ENCODE results near the gene MYO5C.
"Not testable (repeated sequence)": the region's sequence is repeated elsewhere in the genome, so short reads cannot be mapped to it uniquely, and the experiment has no call there.

Gene MYO5C

DNA sequence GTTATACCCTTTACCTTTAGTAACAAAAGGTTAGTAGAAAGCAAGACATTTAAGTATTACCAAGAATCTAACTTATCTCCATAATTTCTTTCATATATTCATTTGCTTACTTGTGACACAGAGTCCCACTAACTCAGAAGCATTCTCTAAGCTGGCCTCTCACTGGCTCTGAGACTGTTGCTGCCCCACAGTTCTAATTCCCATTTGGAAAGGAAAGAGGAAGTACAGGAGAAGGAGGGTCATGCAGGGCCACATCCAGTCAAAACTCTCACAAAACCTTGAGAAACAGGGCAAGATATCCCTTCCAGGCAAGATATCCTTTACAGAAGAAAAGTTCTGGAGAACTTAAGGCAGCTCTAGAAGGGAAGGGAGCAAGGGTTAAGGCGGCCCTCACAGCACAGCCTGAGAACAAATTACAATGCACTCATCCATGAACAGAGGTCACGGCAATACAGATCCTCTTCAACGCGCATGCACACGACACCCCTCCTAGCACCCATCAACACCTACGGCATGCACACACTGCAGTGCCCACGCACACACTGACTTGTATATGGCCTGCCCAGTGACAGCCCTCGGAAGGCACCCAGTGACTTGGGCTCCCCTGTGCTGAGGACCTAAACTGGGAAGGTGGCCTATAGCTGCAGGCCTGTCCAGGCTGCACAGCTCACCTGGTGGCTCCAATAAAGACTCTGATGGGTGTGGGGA lies 13.0 kb upstream of the MYO5C start:
- DNase-seq (ENCODE audit: low read depth), result no peak

DNA sequence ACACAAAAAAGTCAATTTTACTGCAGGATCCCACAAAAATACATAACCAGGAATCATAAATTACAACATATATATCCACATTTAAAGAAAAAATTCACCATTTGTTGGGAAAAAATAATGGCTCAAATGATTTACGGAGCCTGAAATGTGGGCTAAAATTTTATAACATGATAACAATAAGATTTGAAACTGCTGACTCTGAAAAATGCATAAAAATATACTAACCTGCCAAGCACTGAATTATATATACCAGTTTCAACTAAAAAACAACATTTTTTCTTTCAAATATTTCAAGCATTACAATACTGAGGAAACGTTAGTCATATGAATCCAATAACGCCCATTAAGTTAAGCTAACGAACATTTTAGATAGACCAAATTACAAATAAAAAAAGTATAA lies 12.2 kb upstream of the MYO5C start:
- DNase-seq (ENCODE audit: low read depth), result no peak

DNA sequence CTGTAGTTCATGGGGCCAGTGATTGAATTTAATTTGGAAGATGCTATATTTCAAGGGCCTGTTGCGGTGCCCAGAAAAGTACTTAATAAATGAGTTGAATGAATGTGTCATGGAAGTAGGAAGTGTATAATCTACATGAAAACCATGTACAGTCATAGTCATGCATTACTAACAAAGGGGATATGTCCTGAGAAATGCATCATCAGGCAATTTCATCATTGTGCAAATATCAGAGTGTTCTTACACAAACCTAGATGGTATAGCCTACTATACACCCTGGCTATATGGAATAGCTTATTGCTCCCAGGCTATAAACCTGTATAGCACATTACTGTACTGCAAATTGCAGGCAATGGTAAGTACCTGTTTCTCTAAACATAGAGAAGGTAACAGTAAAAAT lies 10.7 kb upstream of the MYO5C start:
- DNase-seq (ENCODE audit: low read depth), result no peak

DNA sequence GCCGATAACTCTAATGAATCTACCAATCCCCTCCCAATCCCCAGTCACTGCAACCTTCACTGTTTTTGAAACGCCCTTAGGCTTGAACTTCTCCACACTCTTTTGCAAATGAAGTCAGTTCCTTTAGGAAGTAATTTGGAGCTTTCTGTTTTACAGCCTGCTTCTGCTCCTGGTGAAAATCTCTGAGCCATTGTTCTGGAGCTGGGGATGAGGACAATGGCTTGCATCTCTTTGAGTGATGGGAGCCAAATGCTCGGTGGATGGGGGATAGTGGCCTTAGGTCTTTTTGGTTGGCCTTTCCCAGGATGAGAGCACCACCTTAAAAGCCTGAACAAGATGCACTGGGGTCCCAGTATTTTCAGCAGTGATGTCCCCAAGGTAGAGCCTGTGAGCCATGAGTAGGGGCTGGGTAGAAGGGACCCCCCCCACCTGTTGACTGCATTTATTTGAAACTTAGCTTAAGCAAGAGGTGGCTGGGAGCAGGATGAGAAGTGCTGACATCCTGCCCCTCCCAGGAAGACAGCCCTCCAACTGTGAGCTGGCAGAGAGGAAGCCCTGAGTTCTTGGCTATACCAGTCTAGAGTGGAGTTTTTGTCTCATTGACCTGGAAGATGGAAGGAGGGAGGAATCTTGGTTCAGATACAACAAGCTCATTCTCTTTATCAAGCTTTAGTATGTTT lies 7.6 kb upstream of the MYO5C start:
- DNase-seq (ENCODE audit: low read depth), result no peak

DNA sequence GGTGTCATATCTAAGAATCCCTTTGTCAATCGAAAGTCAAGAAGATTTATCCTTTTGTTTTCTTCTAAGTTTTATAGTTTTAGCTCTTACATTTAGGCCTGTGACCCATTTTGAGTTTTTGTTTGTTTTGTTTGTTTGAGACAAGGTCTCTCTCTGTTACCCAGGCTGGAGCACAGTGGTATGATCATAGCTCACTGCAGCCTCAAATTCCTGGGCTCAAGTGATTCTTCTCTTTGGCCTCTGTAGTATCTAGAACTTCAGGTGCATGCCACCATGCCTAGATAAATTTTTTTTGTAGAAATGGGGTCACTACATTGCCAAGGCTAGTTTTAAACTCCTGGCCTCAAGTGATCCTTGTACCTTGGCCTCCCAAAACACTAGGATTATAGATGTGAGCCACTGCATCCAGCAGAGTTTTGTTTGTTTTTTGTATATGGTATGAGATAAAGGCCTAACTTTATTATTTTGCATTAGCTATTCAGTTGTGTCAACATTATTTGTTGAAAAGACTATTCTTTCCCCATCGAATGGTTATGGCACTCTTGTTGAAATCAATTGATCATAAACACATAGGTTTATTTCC lies 5.8 kb upstream of the MYO5C start:
- no peak for DNase-seq (ENCODE audit: low read depth)

DNA sequence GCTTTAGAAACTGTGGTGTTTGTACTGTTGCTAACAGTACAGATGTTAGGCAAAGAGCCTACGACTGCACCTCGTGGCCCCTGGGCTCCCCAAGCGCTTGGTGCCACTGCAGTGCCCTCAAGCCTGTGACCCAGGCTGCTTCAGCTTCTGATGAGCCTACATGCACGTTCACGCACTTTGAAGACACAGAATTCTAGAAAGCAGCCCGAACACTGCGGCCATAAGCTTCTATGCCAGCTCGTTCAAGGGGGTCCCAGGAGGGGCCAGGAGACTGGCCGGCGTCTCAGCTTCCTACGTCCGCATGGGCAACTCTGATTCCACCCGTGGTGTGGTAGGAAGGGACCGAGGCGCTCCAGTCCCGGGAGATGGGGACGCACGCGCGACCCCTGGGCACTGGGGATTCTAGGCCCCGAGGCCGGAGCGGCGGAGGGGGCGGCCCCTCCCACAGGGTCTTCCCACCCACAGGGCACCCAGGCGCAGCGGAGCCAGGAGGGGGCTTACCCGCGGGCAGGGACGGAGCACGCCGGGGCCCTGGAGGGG lies 653 bp downstream of the MYO5C start:
- no peak for DNase-seq (ENCODE audit: low read depth)

DNA sequence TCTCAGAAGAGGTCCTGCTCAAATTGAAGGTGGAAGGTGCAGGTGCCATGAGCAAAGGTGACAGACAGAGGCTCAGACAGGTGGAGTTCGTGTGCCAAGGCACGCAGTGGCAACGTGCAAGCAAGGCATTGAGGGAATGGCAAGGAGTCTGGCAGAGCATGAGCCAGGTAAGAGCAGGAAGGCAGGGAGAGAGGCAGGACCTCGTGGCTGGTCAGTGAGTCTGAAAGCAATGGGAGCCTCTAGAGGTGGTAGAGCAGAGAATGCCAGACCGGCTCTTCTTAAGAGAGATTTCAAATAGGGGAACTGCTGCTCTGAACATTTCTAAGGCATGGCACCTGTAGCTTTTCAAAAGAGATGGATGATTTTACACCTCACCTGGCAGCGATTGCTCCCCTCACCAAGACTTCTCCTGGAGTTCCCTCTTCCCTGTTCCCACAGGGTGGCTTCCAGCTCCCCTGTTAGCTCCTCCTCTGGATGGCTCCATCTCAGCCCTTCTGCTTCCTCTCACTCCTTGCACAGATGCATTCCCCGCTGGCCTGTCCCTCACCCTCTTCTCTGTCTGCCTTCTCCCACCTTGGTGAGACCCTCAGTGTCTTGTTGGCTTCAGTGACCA lies 2.7 kb downstream of the MYO5C start:
- DNase-seq (ENCODE audit: low read depth), result no peak

DNA sequence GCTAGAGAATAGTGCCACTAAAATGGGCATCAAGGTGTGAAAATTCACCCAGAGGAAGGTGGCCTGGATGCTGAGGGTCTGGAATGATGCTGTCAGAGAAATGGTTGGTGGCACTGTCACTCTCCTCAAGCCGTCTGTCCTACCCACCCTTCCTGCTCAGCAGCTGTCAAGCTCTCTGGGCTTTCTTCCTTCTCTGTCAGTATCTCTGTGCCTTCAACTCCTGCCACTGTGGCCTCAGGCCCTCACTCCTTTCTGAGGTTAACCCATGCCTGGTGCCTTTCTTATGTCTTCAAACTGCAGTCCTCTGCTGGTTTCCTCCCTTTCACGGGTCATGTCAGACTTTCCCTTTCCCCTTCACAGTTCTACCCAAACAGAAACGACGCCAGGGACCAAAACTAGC lies 4.4 kb downstream of the MYO5C start:
- no peak for DNase-seq (ENCODE audit: low read depth)

DNA sequence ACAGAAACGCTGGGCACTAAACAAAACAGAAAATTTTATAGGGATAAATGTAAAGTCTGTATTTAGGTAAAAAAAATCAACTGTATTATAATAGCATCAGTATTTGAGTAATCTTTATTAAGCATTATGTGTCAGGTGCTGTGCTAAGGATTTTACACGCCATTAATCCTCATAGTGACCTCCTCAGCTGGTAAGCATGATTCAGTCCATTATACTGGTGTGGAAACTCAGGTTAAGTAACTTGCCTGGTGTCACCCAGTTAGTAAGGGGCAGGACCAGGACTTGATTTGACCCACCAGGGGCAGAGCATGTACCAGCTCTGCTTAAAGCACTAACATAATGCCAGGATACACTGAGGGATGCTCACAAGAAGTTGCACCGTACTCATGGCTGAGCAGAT lies 4.8 kb downstream of the MYO5C start:
- DNase-seq (ENCODE audit: low read depth), result no peak

DNA sequence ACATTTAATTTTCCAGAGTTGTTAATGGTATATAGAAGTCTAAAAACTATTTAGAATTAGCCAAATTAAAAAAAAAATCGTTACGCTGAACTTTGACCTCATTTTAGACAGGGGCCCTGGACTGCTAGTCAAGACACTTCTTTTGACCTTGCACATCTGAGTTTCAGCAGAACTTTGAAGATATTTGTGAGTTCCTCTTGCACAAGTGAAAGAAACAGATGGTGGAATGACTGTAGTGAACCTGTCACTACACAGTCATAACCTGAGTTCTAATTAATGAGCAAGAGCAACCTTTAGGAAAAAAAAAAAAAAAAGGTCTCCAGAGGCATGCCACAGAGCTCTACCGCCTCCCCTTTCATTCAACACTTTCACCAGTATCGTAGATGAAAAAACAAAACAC lies 5.3 kb downstream of the MYO5C start:
- no peak for DNase-seq (ENCODE audit: low read depth)

DNA sequence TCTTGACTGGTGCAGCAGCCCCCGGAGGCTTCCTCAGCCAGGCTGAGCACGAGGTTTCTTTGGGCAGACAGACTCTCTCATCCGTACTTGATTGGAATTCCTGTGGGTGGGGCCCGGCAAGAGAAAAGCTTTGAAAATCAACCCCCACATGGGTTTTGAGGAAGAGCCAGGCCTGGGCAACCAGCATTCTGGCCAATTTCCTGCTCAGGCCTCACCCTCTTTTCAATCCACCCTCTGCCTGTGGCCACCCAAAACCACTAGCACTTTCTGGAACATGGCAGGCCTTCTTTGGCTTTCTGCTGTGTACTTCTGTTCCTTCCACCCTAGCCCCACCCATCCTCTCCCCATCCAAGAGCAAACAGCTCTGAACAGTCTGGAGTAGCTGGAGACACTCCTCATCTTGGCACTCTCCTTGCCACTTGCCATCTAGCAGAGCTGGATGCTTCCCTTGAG lies 5.9 kb downstream of the MYO5C start:
- no peak for DNase-seq (ENCODE audit: low read depth)

DNA sequence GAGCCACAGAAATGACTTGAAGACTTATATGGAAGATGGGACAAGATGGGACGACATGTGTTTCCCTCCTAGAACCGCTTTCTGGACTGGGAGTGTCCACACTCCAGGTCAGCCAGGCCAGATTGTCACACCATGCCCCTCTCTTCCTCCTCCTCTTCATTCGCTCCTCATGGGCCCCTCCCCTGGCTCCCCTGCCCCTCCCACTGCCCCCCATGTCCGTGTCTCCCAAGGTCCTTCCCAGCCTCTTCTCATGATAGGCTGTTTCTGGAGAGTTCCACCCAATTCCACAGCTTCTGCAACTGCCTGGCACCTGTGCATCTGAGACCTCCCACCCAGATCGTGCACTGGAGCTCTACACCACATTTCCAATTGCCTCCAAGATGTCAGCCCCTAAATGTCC lies 6.6 kb downstream of the MYO5C start:
- DNase-seq (ENCODE audit: low read depth), result no peak

DNA sequence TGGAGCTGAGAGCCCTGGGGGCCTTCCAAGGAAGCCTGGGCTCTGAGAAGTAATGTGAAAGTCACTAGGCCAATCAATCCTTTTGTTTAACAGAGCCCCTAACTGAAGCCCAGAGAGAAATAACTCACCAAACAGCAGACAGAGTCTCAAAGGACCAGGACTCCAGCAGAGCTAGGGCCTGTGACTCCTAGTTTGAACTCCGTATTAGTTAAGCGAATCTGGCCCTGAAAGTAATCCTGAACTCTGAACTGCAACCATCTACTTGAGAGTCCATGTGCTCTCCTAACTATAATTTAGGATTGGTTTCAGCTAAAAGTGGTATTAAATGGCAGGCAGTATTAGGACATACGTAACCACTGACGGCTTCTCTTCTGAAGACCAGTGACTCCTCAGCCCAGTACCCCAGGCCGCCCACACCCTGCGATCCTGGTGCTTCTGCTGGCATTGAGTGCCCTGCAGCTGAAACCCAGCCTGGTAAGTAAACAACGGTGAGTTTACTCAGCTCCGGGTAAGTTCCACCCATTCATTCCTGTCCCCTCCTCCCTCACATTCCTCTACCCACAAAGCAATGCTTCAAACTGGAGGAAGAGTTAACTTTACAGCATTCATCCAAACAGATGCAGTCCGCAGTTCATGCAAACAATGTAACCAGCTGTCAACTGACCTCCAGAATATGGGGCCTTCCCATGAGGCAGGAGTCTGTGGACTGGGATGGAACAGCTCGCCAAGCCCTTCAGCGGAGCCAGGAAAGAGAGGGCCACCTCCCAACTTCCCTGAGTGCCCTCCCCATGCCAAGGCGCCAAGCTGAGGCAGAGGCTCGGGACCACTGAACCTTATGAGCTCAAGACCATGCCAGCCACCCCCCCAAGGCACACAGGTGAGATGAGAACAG lies 7.3 kb downstream of the MYO5C start:
- no peak for DNase-seq (ENCODE audit: low read depth)

DNA sequence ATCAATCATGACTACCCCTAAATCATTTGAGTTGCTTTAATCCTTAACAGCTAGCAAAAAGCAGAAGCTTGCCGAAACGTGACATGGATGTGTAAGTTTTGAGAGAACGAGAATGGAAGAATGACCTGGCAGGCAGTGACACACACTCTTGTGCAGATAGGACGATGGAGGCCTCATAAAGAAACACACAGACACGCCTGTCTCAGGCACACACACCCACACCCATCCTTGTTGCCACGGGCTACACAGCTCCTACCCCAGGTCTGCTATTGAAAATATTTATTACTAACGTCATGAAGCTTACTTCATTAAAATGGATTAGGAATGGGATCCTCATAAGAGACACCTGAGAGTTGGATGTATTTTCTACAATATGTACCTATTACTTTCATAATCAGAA lies 8.5 kb downstream of the MYO5C start:
- DNase-seq (ENCODE audit: low read depth), result no peak

DNA sequence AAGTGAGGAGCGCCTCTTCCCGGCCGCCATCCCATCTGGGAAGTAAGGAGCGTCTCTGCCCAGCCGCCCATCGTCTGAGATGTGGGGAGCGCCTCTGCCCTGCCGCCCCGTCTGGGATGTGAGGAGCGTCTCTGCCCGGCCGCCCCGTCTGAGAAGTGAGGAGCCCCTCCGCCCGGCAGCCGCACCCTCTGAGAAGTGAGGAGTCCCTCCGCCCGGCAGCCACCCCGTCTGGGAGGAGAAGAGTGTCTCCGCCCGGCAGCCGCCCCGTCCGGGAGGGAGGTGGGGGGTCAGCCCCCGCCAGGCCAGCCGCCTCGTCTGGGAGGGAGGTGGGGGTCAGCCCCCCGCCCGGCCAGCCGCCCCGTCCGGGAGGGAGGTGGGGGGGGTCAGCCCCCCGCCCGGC lies 9.7 kb downstream of the MYO5C start:
- DNase-seq (ENCODE audit: low read depth), result not testable (repeated sequence)

DNA sequence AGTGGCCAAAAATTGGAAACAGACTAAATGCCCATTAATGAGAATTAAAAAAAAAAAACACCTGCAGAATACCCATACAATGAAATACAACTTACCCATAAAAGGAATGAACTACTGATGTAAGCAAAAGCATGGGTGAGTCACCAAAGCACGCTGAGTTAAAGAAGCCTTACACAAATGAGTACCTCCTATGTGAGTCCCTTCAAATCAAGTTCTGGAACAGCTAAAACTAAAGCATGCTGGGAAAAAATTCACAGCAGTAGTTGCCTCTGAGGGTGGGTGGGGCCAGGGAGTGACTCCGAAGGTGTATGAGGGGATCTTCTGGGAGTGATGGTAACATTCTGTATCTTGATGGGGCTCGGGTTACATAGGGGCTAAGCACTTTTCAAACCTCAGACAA lies 11.4 kb downstream of the MYO5C start:
- no peak for DNase-seq (ENCODE audit: low read depth)

DNA sequence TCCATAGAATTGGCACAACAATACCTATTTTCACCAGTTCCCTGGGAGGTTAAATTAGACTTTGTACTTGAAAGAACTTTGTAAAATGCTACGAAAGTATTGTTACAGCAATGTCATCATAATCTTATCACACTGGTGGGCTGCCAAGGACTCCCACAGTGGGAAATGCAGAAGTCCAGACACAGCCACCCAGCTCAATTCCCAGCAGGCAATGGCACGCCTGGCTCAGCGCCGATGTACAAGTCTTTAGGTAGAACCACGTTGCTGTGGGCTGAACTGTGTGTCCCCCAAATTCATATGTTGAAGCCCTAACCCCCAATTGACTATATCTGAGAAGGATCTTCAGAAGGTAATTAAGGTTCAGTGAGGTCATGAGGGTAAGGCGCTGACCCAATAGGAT lies 12.3 kb downstream of the MYO5C start:
- no peak for DNase-seq (ENCODE audit: low read depth)

DNA sequence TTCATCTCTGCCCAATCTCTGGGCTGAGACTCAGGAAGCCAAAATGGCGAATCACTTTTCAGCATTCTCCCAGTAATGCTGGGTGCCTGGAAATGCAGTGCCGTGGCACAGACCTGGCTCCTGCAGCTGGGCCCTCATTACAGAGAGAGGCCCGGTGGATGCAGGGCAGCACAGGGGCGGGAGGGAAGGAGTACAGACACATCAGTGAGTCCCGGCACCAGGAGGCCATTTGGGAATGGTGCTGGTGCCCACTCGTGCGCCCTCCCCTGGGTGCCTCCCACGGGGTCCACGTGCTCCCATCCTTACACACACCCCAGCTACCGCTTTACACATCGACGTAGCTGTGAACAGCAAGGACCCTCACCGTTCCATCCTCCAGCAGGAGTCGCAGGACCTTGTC lies 13.2 kb downstream of the MYO5C start:
- DNase-seq (ENCODE audit: low read depth), result no peak

DNA sequence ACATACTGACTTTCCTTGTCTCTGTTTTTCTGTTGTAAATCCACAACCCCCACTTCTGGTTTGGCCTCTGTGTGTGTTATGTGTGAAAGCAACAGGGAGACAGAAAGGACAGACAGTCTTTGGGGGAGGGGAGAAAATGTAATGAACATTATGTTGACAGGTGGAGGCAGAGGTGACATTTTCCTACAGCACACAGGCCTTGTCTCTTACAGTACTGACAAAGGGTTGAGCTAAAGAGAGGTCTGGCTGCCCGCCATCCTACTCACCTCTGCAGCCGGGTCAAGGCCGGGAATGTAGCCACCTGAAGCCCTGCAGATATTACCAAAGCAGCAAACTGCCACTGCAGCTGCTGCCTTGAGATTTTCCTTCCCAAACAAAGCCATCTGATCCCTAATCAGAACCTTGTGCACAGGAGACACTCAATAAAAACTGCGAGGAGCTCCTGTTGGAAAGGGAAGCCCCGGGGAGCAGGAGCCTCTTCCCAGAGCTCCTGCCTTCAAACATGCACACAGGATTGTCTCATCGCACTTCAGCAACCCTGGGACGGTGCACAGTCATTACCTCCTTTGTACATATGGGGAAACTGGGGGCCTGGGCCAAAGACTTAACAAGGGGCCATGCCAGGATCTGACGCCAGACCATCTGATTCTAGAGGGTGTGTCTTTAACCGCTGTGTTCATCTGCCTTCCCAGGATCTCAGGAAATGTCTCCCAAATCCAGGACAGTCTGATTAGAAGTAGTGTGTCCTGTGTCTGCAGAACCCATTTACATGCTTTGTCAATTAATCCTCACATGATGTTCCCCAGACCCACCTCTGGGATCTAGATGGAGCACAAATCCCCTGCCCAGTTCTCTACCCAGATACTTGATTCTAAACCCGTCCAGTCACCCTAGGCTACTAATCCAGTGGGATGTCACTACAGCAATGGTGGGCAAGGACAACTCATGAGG lies 14.2 kb downstream of the MYO5C start:
- DNase-seq (ENCODE audit: low read depth), result no peak

DNA sequence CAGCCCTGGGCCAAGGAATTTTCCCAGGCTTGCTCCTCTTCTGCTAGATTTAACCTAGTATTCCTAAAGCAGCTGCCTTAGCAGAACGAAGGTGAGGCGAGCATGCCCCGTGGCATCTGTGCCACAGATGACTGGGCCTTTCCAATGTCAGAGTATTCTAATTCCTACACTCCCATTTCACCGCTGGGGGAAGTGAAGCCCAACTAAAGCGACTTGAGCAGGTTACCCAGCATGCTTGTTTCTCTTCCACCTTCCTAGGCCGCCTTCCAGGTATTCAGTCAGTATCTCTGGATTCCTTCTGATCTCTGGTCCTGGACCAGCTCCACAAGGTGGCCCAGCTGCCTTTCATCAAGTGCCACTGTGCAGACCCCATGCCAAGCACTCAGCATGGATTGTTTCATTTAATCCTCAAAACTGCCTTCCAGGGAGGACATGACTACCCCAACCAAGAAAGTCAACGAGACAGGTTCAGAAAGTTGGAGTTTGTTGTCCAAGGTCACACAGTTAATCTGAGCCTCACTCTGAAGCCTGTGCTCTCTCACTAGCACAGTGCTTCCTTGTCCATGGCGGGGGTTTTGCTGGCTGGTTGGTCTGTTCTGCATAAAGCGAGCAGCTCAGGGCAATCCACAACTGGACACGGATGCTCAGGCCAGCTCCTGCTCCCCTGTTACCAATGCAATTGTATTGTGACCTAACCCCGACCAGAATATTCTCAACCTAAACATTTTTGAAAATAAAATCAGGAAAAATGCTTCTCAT lies 15.1 kb downstream of the MYO5C start:
- no peak for DNase-seq (ENCODE audit: low read depth)

Data from T follicular helper cell (primary cell).